Raji (cell line): ENCODE measurements around the gene THUMPD3.

Experiments
- POLR2A ChIP-seq: IDR thresholded peaks from 2 replicates; pipeline ENCODE4 v1.6.1; 2011; ENCODE audit warnings: low read depth, low read length, control low read depth; ENCODE audit not compliant: insufficient read depth

Gene THUMPD3

DNA sequence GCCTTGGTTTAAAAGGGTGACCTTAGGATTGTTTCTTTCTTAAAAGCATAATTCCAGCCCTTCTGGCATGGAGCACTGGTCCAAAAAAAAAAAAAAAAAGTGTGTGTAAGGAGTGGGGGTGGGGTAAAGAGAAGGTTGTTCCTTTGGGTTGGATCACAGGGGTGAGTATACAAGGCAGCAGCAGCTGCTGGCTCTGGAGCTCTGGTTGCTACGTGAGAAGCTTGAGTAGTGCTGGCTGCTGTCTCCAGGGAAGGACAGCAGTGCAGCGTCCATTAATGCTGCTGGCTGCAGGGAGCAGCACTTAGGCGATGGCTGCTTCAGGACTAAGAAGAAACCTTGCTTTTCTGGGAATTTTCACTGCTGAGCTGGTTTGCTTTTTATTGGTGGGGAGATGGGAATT, 36.9 kb downstream of the THUMPD3 start:
- TF ChIP-seq POLR2A, result no peak

DNA sequence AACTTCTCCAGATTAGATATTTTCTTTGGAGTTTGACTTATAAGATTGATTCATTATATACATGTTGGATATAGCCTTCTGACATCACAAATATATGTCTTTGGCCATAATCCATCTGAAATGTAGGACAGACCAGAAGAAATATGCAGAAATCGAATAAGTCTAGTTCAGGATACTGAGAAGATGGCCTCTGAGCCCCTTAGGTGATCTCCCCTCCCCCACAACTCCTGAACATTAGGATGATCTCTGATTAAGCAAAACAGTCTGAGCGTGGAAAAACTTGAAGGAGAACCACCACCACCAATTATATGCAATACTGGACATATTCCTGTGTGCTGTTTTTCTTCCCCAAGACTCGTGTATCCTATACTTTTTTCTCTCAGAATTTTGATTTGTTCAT, 37.8 kb downstream of the THUMPD3 start:
- TF ChIP-seq POLR2A, result no peak

GRCh38 chr3:9401986-9402385, 39.1 kb downstream of the THUMPD3 start:
- no peak for TF ChIP-seq POLR2A

- TF ChIP-seq POLR2A, result no peak
Measured at GRCh38 chr3:9402410-9403228, 39.8 kb downstream of the THUMPD3 start.

- TF ChIP-seq POLR2A, result no peak
Measured at GRCh38 chr3:9403463-9403862, 40.6 kb downstream of the THUMPD3 start.

- TF ChIP-seq POLR2A, result no peak
Measured at GRCh38 chr3:9404680-9405079, 41.8 kb downstream of the THUMPD3 start.

GRCh38 chr3:9405756-9406155, 42.9 kb downstream of the THUMPD3 start:
- no peak for TF ChIP-seq POLR2A

- no peak for TF ChIP-seq POLR2A
Measured at GRCh38 chr3:9406856-9407626, 44.2 kb downstream of the THUMPD3 start.

- TF ChIP-seq POLR2A, result no peak
Measured at GRCh38 chr3:9408061-9408460, 45.2 kb downstream of the THUMPD3 start.

GRCh38 chr3:9408546-9408945, 45.7 kb downstream of the THUMPD3 start:
- no peak for TF ChIP-seq POLR2A

DNA sequence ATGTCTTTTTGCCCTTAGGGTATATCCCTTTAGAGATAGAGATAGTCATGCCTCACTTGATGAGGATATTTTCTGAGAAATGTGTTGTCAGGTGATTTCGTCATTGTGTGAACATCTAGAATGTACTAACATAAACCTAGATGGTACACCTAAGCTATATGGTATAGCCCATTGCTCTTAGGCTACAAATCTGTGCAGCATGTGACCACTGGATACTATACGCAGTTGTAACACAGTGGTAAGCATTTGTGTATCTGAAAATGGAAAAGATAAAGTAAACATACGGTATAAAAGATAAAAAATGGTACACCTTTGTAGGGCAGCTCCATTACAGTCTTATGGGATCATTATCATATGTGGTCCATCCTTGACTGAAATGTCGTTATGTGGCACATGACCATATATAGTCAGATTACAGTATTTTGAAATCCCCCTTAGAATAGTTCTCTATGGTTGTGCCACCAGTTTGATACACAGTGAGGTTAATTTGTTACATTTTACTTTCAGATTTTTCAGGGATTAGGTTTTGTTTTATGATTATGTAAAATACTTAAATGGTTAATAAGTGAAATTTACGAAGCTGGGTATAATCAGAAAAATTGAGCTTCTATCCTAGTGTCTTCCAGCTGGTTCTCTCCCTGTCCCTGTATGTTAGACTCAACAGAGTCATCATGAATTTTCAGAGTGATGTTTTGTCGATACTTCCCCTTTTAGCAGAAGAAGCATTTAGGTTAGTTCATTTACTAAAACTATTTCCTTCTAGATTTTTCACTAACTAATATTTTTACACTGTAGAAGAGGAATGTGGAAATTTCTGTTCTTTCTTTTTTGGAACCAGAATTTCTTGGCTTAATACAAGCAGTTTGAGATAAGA, 47.4 kb downstream of the THUMPD3 start:
- no peak for TF ChIP-seq POLR2A

DNA sequence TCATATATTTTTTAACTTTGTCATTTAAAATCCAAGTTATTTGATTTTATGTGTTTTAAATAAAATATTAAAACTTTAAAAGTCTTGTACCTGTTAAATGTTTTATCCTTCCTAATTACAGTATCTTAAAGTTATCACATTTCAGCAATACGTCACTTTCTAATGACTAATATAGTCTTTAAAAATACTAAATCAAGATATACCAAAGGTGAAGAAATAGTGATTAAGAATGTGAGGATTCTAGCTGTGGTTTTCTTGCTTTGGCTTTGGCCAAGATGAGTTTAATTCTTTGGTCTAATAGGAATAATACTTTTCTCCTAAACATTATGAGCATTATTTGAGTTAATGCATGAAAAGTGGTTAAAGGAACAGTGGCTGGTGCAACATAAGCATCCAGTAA, 48.4 kb downstream of the THUMPD3 start:
- TF ChIP-seq POLR2A, result no peak

DNA sequence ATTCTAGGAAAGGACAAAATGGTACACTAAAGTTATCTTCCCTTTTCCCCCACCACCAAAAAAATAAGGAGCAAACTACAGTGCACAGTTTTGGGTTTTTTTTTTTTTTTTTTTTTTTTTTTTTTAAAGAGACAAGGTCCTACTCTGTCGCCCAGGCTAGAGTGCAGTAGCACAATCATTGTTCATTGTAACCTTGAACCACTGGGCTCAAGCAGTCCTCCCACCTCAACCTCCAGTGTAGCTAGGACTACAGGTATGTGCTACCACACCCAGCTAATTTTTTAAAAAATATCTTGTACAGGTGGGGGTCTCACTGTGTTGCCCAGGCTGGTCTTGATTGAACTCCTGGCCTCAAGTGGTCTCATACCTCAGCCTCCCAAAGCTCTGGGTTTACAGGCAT, 49.4 kb downstream of the THUMPD3 start:
- no peak for TF ChIP-seq POLR2A

- no peak for TF ChIP-seq POLR2A
Measured at GRCh38 chr3:9414826-9415225, 52.0 kb downstream of the THUMPD3 start.

DNA sequence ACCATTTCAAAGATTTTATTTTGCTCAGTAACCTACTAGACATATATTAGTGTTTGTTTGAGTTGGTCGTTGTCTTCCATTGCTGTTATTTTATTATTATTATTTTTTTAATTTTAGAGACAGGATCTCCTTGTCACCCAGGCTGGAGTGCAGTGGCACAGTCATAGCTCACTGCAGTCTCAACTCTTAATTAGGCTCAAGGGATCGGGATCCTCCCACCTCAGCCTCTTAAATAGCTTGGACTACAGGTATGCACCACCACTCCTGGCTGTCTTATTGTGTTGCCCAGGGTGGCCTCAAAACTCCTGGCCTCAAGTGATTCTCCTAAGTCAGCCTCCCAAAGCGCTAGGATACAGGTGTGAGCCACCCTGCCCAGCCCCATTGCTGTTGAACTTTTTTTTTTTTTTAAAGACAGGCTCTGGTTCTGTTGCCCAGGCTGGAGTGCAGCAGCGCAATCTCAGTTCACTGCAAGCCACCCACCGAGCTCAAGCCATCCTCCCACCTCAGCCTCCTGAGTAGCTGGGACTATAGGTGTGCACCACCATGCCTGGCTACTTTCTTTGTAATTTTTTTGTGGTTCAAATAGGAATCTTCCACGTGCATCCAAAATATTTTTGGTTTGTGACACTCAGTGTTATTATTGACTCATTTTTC, 52.8 kb downstream of the THUMPD3 start:
- no peak for TF ChIP-seq POLR2A
